ENCODE results near the gene CLEC4D.

Gene CLEC4D

DNA sequence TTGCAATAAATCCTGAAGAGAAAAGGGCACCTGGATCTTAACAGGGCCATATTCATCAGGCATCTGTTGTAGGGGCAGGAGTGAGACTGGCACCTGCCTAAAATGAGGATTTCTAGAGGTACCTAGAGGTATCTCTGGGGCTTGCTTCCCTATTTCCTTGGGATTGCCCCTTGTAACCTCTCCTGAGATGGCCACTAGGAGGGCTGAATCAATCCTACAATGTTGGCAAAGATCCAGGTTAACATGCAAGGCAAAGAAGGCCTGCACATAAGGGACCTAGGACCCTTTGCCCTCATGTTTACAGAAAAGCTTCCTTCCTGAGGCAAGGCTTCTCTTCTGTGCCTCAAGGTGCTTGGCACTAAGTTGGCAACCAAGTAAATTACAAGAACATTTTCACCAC lies 53.2 kb downstream of the CLEC4D start:
- Mint-ChIP-seq H3K4me3 (no peak overlapping the region), H3K9me3 (peaks cover 10% of the 10 kb centered on the region), H3K4me1 (no peaks in the 10 kb centered on the region), H3K27me3 (ENCODE audit: low read depth) (no peaks in the 10 kb centered on the region), H3K36me3 (ENCODE audit: low read depth) (no peaks in the 10 kb centered on the region), H3K27ac (no peak overlapping the region)
- TF ChIP-seq, protein P1, sequence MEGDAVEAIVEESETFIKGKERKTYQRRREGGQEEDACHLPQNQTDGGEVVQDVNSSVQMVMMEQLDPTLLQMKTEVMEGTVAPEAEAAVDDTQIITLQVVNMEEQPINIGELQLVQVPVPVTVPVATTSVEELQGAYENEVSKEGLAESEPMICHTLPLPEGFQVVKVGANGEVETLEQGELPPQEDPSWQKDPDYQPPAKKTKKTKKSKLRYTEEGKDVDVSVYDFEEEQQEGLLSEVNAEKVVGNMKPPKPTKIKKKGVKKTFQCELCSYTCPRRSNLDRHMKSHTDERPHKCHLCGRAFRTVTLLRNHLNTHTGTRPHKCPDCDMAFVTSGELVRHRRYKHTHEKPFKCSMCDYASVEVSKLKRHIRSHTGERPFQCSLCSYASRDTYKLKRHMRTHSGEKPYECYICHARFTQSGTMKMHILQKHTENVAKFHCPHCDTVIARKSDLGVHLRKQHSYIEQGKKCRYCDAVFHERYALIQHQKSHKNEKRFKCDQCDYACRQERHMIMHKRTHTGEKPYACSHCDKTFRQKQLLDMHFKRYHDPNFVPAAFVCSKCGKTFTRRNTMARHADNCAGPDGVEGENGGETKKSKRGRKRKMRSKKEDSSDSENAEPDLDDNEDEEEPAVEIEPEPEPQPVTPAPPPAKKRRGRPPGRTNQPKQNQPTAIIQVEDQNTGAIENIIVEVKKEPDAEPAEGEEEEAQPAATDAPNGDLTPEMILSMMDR (IDR thresholded peaks at IDR 0.05; ENCODE audit: unreplicated experiment in 3 of 3), result no peak
